NCI-H1930 (cell line): Measurements from ENCODE around the gene HRC.
"Not testable (repeated sequence)": the region's sequence is repeated elsewhere in the genome, so short reads cannot be mapped to it uniquely, and the experiment has no call there.

ENCODE experiments used
- DNase-seq, 2 experiments: peaks; one replicate each; lab custom pipeline; 2025; lab: John Stamatoyannopoulos, UW

The HRC gene

GRCh38 chr19:49160450-49161189 lies 5.4 kb upstream of the HRC start:
- no peak for DNase-seq

- DNase-seq, result peak; percentile 90 to 91
These were observed 2.4 kb upstream of the HRC start, which contains the start of gene TRPM4 for GRCh38 chr19:49157445-49158224. Gene TRPM4, plus strand, starts transcription at chr19:49157792. Its CDS starts 75 bp downstream, at chr19:49157867.

- DNase-seq, result no peak
These were observed 687 bp upstream of the HRC start for GRCh38 chr19:49155820-49156346.

GRCh38 chr19:49154279-49154678 lies 917 bp downstream of the HRC start:
- no peak for DNase-seq

- DNase-seq, result no peak
These were observed 1.9 kb downstream of the HRC start for GRCh38 chr19:49153167-49153809.

- no peak for DNase-seq
These were observed 3.1 kb downstream of the HRC start for GRCh38 chr19:49152119-49152550.

- peak; percentile 75 to 76 for DNase-seq
These were observed 3.7 kb downstream of the HRC start for GRCh38 chr19:49151267-49152118.

- DNase-seq, result no peak
These were observed 4.3 kb downstream of the HRC start for GRCh38 chr19:49150944-49151243.

GRCh38 chr19:49150106-49150943 lies 4.9 kb downstream of the HRC start:
- peak; percentile 89 to 94 for DNase-seq

GRCh38 chr19:49149652-49150105 lies 5.5 kb downstream of the HRC start:
- DNase-seq, result peak; percentile 83 to 88

GRCh38 chr19:49148784-49149651 lies 6.2 kb downstream of the HRC start:
- peak; percentile 95 for DNase-seq

GRCh38 chr19:49148044-49148682 lies 7.0 kb downstream of the HRC start:
- no peak for DNase-seq

- not testable (repeated sequence) for DNase-seq
These were observed 8.8 kb downstream of the HRC start for GRCh38 chr19:49146408-49146770.

GRCh38 chr19:49145573-49146407 lies 9.4 kb downstream of the HRC start:
- peak; percentile 92 for DNase-seq

GRCh38 chr19:49142866-49143335 lies 12.3 kb downstream of the HRC start:
- DNase-seq, result peak in 1 of 2 experiments; percentile 44

- no peak for DNase-seq
These were observed 13.8 kb downstream of the HRC start for GRCh38 chr19:49141352-49141751.

- DNase-seq, result no peak
These were observed 14.2 kb downstream of the HRC start for GRCh38 chr19:49140951-49141350.

- DNase-seq, result no peak
These were observed 18.4 kb downstream of the HRC start for GRCh38 chr19:49136771-49137171.
